AG09309 (cell line): ENCODE measurements around the gene ADIRF.
"Not testable (repeated sequence)": the region's sequence is repeated elsewhere in the genome, so short reads cannot be mapped to it uniquely, and the experiment has no call there.

ENCODE experiments used
- DNase-seq: peaks from one replicate; pipeline ENCODE4 v3.0.0-alpha.2; 2010; ENCODE audit warnings: low read depth
- H3K4me3 ChIP-seq: 2 replicates; pipeline ENCODE4 v1.5.1; 2011; ENCODE audit warnings: mild to moderate bottlenecking, low read depth, low read length, moderate library complexity; ENCODE audit not compliant: control insufficient read depth
- TF ChIP-seq, protein P1 (sequence below): IDR thresholded peaks from 2 replicates; pipeline ENCODE4 v1.5.1; 2011; ENCODE audit warnings: mild to moderate bottlenecking, low read depth, low read length, inconsistent platforms; ENCODE audit not compliant: insufficient read depth, control insufficient read depth; ENCODE audit errors: missing control alignments

ADIRF gene

DNA sequence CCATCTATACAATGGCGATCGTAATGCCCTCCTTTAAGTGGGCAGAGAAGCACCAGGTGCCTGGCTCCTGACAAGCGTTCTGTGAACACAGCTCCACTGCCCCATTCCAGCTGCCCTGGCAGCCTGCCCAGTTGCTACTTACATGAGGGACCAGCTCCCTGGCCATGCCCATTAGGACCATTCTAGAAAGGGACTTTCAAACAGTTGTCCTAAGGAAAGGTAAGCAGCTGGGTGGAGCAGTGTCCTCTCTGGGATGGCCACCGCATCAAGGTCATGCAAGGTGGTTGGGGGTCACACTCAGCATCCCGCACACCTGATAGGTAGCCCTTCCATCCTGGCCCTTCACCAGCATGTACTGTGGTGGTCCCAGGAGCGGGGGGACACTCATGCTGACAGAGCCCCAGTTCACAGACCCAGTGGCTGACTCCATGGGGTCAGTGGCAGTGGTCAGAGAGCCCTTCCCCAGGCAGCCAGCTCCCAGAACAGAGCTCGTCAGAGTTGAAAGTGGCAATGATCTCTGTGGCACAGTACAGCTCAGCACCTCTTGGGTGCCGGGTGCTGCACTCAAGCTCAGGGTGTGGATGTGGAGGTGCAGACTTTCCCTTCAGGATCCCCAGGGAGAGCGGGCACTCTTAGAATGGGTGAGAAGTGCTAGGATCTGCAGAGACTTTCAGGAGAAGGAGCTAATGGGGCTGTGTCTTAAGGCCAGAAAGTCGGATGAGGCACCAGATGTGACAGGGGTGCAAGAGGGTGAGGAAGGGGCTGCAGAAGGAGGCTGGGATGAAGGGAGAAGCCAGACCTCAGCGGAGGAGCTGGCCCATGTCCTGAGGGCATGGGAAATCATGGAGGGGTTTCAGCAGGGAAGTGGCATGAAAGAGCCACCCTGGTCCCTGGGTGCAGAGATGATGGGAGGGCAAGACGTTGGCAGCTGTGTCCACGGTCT lies 21.8 kb upstream of the ADIRF start:
- DNase-seq: no peak
- H3K4me3 ChIP-seq: no peak overlapping the region
- TF ChIP-seq, protein P1, sequence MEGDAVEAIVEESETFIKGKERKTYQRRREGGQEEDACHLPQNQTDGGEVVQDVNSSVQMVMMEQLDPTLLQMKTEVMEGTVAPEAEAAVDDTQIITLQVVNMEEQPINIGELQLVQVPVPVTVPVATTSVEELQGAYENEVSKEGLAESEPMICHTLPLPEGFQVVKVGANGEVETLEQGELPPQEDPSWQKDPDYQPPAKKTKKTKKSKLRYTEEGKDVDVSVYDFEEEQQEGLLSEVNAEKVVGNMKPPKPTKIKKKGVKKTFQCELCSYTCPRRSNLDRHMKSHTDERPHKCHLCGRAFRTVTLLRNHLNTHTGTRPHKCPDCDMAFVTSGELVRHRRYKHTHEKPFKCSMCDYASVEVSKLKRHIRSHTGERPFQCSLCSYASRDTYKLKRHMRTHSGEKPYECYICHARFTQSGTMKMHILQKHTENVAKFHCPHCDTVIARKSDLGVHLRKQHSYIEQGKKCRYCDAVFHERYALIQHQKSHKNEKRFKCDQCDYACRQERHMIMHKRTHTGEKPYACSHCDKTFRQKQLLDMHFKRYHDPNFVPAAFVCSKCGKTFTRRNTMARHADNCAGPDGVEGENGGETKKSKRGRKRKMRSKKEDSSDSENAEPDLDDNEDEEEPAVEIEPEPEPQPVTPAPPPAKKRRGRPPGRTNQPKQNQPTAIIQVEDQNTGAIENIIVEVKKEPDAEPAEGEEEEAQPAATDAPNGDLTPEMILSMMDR: no peak

DNA sequence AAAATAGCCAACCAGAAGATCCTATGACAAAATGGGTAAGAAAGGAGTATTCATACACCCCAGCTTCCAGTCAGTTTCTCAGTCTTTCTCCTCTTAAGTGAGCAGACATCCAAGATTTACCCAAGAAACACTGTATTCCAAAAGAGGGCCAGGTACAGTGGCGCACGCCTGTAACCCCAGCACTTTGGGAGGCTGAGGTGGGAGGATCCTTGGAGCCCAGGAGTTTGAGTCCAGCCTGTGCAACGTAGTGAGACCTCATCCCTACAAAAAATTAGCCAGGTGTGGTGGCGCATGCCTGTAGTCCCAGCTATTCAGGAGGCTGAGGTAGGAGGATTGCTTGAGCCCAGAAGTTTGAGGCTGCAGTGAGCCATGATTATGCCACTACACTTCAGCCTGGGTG lies 20.5 kb upstream of the ADIRF start:
- H3K4me3 ChIP-seq, DNase-seq: not testable (repeated sequence)

DNA sequence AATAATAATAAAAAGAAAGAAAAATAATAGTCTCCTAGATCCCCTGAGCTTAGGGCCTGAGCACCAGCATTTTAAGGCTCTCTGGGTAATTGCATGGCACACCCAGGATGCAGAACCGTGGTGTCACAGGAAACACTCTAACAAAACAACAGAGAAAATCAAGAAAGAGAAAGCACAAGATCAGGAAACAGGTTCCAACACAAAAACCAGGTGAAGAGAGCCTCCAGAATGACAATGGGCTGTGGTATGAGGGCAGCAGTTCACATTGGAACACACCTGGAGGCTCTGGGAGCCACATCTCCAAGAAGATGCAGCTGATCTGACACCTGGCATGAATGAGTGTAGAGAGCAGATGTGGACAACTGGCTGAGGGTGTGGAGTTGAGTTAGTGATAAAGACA lies 17.9 kb upstream of the ADIRF start:
- TF ChIP-seq, protein P1: no peak
- no peak for DNase-seq
- H3K4me3 ChIP-seq: no peak overlapping the region

DNA sequence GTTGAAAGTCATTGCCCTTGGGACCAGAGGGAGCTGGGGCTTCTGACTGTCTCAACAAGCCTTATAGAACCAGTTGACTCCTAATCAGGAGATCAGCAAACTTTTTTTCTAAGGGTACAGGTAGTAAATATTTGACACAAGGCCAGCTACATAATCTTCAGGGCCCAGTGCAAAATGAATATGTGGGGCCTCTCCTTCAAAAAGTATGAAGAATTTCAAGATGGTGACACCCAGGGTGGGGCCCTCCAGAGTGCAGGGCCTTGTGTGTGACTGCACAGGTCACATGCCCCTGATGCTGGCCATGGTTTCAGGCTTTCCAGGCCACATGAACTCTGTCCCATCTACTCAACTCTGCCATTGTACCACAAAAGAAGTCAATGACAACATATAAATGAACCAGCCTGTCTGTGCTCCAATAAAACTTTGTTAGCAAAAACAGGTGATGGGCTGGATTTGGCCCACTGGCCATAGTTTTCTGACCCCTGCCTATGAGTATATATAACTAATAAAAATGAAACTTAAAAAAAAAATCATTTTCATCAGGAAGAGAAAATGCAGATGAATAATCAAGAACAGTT lies 17.0 kb upstream of the ADIRF start:
- TF ChIP-seq, protein P1: no peak
- H3K4me3 ChIP-seq: no peak overlapping the region
- DNase-seq: no peak

DNA sequence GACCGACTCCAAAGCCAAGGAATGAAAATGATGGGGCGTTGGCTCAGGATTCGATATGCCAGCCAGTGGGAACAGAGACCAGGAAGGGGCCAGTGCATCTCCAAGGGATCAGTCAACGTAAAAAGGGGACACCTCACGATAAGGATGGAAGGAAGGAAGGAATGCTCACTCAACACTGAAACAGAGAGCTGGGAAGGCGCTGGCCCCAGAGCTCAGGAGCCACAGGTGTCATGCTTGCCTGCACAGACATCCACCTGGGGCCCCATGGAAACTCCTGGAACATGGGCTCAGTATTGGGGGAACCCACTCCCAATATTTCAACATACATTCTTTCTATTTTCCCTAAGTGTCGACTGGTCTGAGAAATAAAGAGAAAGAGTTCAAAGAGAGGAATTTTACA lies 16.2 kb upstream of the ADIRF start:
- TF ChIP-seq, protein P1: no peak
- no peak overlapping the region for H3K4me3 ChIP-seq
- no peak for DNase-seq

DNA sequence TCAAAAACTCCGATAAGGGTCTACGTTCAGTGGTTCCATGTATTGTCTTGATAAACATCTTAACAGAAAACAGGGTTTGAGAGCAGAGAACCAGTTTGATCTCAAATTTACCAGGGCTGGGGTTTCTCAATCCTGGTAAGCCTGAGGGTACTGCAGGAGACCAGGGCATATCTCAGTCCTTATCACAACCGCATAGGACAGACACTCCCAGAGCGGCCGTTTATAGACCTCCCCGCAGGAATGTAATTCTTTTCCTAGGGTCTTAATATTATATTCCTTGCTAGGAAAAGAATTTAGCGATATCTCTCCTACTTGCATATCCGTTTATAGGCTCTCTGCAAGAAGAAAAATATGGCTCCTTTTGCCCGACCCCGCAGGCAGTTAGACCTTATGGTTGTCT lies 15.6 kb upstream of the ADIRF start:
- DNase-seq, H3K4me3 ChIP-seq: not testable (repeated sequence)

DNA sequence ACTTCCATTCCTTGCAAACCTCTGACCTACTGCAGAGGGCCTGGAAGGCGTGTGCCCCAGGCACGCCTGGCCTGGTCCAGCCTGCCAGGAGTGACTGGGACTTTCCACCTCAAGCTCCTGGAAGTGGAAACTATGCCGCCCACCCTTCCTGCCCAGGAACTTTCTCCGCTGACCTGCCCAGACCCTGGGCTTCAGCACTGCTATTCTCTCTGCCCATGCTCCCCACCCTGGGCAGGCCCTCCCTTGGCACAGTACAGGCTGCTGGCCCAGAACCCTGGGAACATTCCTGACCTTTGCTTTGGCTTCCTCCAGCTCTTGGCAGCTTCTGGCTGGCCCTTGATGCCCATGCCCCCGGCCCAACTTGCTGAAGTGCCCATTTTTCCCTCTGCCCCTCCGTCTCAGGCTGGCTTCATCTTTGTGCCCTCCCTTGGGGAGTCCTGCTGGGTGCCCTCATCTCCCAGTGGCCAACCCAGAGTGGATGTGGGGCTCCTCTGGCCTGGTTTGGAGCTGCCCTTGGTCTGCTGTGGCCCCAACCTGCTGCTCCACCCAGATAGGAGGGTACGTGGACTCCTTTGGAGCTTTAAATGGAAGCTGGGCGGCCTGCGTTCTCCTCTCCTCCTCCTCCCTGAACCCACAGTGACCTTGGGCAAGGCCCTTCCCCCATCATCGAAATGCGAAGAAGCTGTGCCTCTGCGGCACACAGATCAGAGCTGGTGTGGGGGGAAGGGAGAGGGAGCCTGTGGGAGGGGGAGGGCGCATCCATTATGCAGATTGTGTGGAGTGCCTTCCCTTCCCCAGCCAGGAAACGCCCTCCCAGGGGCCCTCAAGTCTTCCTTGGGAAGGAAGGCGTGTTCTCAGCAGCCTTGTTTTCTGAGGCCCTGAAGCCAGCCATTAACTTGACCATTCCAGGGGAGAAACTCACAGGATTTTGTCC lies 14.3 kb upstream of the ADIRF start:
- no peak for DNase-seq

More for the DNA sequence above, 14.3 kb upstream of the ADIRF start:
- no peak overlapping the region for H3K4me3 ChIP-seq
- TF ChIP-seq, protein P1: no peak
